ENCODE measurements around the gene LRRC56. TPM values are rescaled to one million over a fixed set of nuclear protein-coding genes. Genes with fewer than 3 reads are reported as not detected.

The LRRC56 gene
- total and polyA plus RNA-seq, 4 experiments from 2014 or later = 0.24 to 4.6 (median 3.0) TPM

DNA sequence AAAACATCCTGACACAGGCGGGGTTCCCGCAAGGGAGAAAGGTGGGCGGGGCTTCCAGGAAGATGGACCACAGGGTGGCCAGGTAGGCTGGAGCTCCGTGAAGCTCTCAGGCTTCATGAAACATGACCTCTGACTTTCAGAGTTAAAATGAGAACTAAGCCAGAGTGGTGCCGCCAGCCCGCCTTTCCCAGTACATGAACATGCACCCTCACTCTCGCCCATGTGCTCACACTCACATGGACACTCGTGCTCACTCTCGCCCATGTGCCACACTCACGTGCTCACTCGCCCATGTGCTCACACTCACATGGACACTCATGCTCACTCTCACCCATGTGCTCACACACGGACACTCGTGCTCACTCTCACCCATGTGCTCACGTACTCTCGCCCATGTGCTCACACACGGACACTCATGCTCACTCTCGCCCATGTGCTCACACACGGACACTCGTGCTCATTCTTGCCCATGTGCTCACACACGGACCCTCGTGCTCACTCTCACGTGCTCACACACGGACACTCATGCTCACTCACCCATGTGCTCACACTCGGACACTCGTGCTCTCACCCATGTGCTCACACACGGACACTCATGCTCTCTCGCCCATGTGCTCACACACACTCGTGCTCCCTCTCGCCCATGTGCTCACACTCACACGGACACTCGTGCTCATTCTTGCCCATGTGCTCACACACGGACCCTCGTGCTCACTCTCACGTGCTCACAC lies 40.3 kb upstream of the LRRC56 start:
- H3K9me3 Mint-ChIP-seq = no peaks in the 10 kb centered on the region
- intact Hi-C loops (cut with micrococcal nuclease) = no loop called here
- CTCF ChIA-PET (ENCODE audit: partially characterized antibody) = interaction anchor here (0.8 to 1.6 kb wide), 2 partner anchors 22 to 37 kb away, joined by 3 to 5 read pairs; no protein-coding TSS in a partner anchor
- H3K4me3 ChIP-seq (ENCODE audit: low read length in 2 of 2) = no peak overlapping the region
- peak overlapping the region in 1 of 8 donors; percentile 60 for H3K4me3 Mint-ChIP-seq
- peaks cover 30 to 50% of the 10 kb centered on the region in 2 donors for H3K36me3 Mint-ChIP-seq
- H3K9me3 ChIP-seq (ENCODE audit: control insufficient read depth in 1 of 2, low read length in 2 of 2) = no peaks in the 10 kb centered on the region
- POLR2A ChIA-PET (ENCODE audit: partially characterized antibody) = no interaction called here
- no peaks in the 10 kb centered on the region for H3K27me3 ChIP-seq (ENCODE audit: insufficient read depth, low read length)
- peak overlapping the region in 4 of 7 donors; percentile 19 to 81 (median 48) for H3K27ac Mint-ChIP-seq
- H3K27me3 Mint-ChIP-seq = no peaks in the 10 kb centered on the region
- DNase-seq = no peak
- H3K4me1 ChIP-seq (ENCODE audit: insufficient read depth, low read length) = no peaks in the 10 kb centered on the region
- H3K36me3 ChIP-seq (ENCODE audit: insufficient read depth, low read length) = peaks cover 59% of the 10 kb centered on the region
- H3K4me1 Mint-ChIP-seq = peaks cover 0 to 12% (median 5%) of the 10 kb centered on the region in 4 donors
- H3K27ac ChIP-seq (ENCODE audit: low read depth, low read length) = no peak overlapping the region

DNA sequence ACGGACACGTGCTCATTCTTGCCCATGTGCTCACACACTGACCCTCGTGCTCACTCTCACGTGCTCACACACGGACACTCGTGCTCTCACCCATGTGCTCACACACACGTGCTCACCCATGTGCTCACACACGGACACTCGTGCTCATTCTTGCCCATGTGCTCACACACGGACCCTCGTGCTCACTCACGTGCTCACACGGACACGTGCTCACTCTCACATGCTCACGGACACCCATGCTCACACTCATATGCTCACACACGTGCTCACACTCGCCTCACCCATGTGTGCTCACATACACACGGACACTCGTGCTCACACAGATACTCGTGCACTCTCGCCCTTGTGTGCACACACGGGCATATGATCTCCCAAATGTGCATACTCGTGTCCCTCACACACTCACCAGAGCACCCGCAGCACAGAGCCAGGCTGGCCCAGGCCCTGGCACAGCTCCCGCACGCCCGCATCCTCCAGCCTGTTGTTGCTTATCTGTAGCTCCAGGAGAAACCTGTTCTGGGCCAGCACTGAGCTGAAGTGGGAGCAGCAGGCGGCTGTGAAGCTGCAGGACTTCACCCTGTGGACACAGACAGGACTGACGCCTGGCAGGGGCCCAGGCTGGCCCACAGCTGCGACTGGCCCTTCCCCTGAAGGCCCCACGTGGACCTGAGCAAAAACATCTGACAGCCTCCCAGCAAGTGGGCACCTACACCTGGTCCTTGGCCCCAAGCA lies 39.6 kb upstream of the LRRC56 start:
- Histone ChIP-seq H3K4me3 (ENCODE audit: low read length in 2 of 2) (no peak overlapping the region), H3K27ac (ENCODE audit: low read depth, low read length) (no peak overlapping the region), H3K36me3 (ENCODE audit: insufficient read depth, low read length) (peaks cover 60% of the 10 kb centered on the region), H3K27me3 (ENCODE audit: insufficient read depth, low read length) (no peaks in the 10 kb centered on the region), H3K9me3 (ENCODE audit: control insufficient read depth in 1 of 2, low read length in 2 of 2) (no peaks in the 10 kb centered on the region), H3K4me1 (ENCODE audit: insufficient read depth, low read length) (no peaks in the 10 kb centered on the region)
- Mint-ChIP-seq H3K36me3 (peaks cover 30 to 48% of the 10 kb centered on the region in 2 donors), H3K27me3 (no peaks in the 10 kb centered on the region), H3K27ac (peak overlapping the region in 4 of 7 donors; percentile 15 to 81 (median 42)), H3K4me3 (no peak overlapping the region), H3K9me3 (no peaks in the 10 kb centered on the region), H3K4me1 (peaks cover 0 to 12% (median 5%) of the 10 kb centered on the region in 4 donors)
- intact Hi-C loops (cut with micrococcal nuclease) = no loop called here
- ChIA-PET POLR2A (ENCODE audit: partially characterized antibody) (interaction anchor here (0.6 kb wide), 1 partner anchor 9 kb away, joined by 3 read pairs; the partner anchor contains the start of gene RNH1), CTCF (ENCODE audit: partially characterized antibody) (interaction anchor here (1.6 kb wide), 1 partner anchor 21 kb away, joined by 5 read pairs; no protein-coding TSS in a partner anchor)
- DNase-seq = no peak

DNA sequence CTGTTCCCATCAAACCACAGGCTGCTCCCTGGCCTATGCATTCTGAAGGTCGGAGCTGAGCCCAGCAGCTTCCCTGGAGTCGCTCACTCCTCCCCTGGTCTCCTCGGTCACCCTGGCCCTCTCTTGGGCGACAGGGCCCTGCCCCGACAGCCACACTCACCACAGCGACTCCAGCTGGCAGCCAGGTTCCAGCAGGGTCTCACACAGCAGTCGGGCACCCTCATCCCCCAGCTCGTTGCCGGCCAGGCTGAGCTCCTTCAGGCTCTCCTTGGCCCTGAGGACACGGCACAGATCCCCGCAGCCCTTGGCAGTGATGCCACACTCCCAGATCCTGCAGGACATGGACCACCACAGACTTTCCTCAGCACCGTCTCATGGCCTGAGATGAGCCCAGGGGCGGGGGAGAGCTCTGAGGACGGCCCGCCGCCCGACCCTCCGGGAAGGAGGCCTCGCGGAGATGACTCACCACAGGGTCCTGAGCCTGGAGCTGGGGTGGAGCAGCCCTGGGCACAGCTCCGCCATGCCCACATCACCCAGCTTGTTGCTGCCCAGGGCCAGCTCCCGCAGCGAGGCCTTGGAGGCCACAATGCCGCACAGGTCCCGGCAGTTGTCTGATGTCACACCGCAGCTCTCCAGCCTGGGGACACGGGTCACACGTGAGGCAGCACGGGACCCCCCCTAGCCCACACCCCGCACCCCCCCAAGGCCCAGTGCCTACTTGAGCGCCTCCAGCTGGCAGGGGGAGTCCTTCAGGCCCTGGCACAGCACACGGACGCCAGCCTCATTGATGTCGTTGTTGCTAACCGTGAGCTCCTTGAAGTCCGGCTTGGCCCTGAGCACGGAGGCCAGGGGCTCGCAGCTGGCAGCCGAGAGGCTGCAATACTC lies 38.8 kb upstream of the LRRC56 start:
- ChIA-PET CTCF (ENCODE audit: partially characterized antibody) (interaction anchor here (1.0 to 1.6 kb wide), 2 partner anchors 11 to 21 kb away, joined by 3 to 5 read pairs; no protein-coding TSS in a partner anchor), POLR2A (ENCODE audit: partially characterized antibody) (interaction anchor here (0.6 kb wide), 1 partner anchor 8 kb away, joined by 3 read pairs; the partner anchor contains the start of gene RNH1)
- Mint-ChIP-seq H3K4me3 (no peak overlapping the region), H3K4me1 (peaks cover 3 to 12% (median 8%) of the 10 kb centered on the region in 4 donors), H3K27me3 (no peaks in the 10 kb centered on the region), H3K27ac (peak overlapping the region in 2 of 7 donors; percentile 15 to 76), H3K9me3 (no peaks in the 10 kb centered on the region), H3K36me3 (peaks cover 30 to 48% of the 10 kb centered on the region in 2 donors)
- no peak overlapping the region for H3K4me3 ChIP-seq (ENCODE audit: low read length in 2 of 2)
- no peaks in the 10 kb centered on the region for H3K27me3 ChIP-seq (ENCODE audit: insufficient read depth, low read length)
- H3K4me1 ChIP-seq (ENCODE audit: insufficient read depth, low read length) = peaks cover under 1% of the 10 kb centered on the region
- H3K9me3 ChIP-seq (ENCODE audit: control insufficient read depth in 1 of 2, low read length in 2 of 2) = no peaks in the 10 kb centered on the region
- DNase-seq = no peak
- intact Hi-C loops (cut with micrococcal nuclease) = no loop called here
- H3K27ac ChIP-seq (ENCODE audit: low read depth, low read length) = no peak overlapping the region
- peaks cover 60% of the 10 kb centered on the region for H3K36me3 ChIP-seq (ENCODE audit: insufficient read depth, low read length)

DNA sequence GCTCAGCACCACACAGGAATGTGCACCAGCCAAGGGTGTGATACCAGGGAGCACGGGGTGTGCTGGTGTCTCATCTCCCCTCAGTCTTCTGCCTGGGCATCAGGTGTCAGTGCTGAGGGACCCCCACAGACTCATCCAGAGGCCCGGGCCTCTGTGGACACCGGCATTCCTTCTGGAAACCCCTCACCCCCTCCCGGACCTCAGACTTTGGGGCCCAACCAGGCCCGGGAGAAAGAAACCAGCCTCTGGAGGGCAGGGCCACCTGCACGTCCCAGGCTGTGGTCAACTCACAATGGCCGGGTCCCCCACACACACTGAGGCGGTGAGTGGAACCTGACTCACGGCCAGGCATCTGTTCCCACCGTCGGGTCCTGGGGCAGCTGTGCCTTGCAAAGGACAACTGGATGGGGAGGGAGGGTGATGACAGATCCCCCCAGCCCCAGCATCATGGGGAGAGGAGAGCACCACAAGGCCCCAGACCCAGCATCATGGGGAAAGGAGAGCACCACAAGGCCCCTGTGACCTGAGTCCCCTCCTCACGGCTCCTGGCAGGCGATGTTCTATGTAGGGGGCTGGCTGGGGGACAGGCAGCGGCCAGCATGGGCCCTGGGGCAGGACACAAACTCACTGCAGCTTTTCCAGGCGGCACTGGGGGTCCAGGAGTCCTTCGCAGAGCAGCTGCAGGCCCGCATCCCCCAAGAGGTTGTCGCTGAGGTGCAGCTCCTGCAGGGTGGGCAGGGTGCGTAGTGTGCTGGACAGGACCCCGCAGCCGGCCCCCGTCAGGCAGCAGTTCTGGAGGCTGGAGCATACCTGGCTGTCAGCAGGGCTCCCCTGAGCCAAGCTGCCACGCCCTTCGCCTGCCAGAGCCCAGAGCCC lies 37.9 kb upstream of the LRRC56 start:
- Histone ChIP-seq H3K27ac (ENCODE audit: low read depth, low read length) (no peak overlapping the region), H3K4me3 (ENCODE audit: low read length in 2 of 2) (no peak overlapping the region), H3K36me3 (ENCODE audit: insufficient read depth, low read length) (peaks cover 60% of the 10 kb centered on the region), H3K27me3 (ENCODE audit: insufficient read depth, low read length) (no peaks in the 10 kb centered on the region), H3K4me1 (ENCODE audit: insufficient read depth, low read length) (peaks cover 10% of the 10 kb centered on the region), H3K9me3 (ENCODE audit: control insufficient read depth in 1 of 2, low read length in 2 of 2) (no peaks in the 10 kb centered on the region)
- peaks cover 27 to 45% of the 10 kb centered on the region in 2 donors for H3K36me3 Mint-ChIP-seq
- peak overlapping the region in 2 of 7 donors; percentile 27 to 47 for H3K27ac Mint-ChIP-seq
- H3K9me3 Mint-ChIP-seq = no peaks in the 10 kb centered on the region
- H3K4me3 Mint-ChIP-seq = no peak overlapping the region
- POLR2A ChIA-PET (ENCODE audit: partially characterized antibody) = no interaction called here
- no peak for DNase-seq
- CTCF ChIA-PET (ENCODE audit: partially characterized antibody) = interaction anchor here (1.0 kb wide), 1 partner anchor 10 kb away, joined by 3 read pairs; no protein-coding TSS in a partner anchor
- no peaks in the 10 kb centered on the region for H3K27me3 Mint-ChIP-seq
- intact Hi-C loops (cut with micrococcal nuclease) = no loop called here
- peaks cover 6 to 15% (median 10%) of the 10 kb centered on the region in 4 donors for H3K4me1 Mint-ChIP-seq

DNA sequence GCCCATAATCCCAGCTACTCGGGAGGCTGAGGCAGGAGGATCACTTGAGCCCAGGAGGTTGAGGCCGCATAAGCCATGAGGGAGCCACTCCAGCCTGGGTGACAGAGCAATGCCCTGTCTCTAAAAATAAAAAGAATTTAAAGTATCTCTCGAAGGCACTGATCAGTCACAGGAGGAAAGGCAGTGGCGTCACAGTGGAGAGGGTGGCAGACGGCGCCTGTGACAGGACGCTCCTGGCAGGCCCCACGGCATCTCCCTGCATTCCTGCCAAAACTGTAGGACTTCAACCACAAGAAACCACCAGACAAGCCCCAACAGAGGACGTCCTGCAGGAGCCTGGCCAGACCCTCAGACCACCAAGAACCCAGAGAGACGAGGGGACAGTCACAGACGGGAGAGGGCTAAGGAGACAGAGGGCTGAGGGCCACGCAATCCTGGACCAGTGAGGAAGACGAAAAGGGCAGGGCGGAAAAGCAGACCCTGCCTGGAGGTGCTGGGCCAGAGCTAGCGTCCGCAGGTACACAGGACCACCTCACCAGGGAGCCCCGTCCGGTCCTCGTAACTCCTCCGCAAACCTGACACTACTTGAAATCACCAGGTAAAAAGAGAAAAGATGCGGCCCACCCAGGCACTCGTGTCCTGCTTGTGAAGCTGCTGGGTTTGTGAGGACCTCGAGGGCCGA lies 36.2 kb upstream of the LRRC56 start:
- Histone ChIP-seq H3K27me3 (ENCODE audit: insufficient read depth, low read length) (no peaks in the 10 kb centered on the region), H3K27ac (ENCODE audit: low read depth, low read length) (no peak overlapping the region), H3K36me3 (ENCODE audit: insufficient read depth, low read length) (peaks cover 57% of the 10 kb centered on the region), H3K9me3 (ENCODE audit: control insufficient read depth in 1 of 2, low read length in 2 of 2) (no peaks in the 10 kb centered on the region), H3K4me3 (ENCODE audit: low read length in 2 of 2) (no peak overlapping the region), H3K4me1 (ENCODE audit: insufficient read depth, low read length) (peaks cover 27% of the 10 kb centered on the region)
- Mint-ChIP-seq H3K36me3 (peaks cover 21 to 36% of the 10 kb centered on the region in 2 donors), H3K27me3 (no peaks in the 10 kb centered on the region), H3K27ac (peak overlapping the region in 2 of 7 donors; percentile 13 to 42), H3K4me3 (no peak overlapping the region), H3K9me3 (no peaks in the 10 kb centered on the region), H3K4me1 (peaks cover 13 to 31% (median 19%) of the 10 kb centered on the region in 4 donors)
- no peak for DNase-seq
- intact Hi-C loops (cut with micrococcal nuclease) = no loop called here
- POLR2A ChIA-PET (ENCODE audit: partially characterized antibody) = interaction anchor here (0.9 to 1.8 kb wide), 3 partner anchors 8 to 94 kb away, joined by 3 to 4 read pairs (median 3); partner anchors contain the start of gene HRAS
- CTCF ChIA-PET (ENCODE audit: partially characterized antibody) = interaction anchor here (0.9 kb wide), 1 partner anchor 18 kb away, joined by 3 read pairs; no protein-coding TSS in a partner anchor

Data from CD4-positive, alpha-beta memory T cell (primary cell).